GM12878 (cell line): ENCODE results near the gene CFDP1.

Experiments used
- CTCF ChIP-seq, 3 experiments: IDR thresholded peaks in 2 of 3; conservative IDR thresholded peaks in 1 of 3; 2 replicates each; pipeline ENCODE4 v1.5.1; 2011; ENCODE audit warnings: low read depth in 3 of 3, low read length in 3 of 3, mild to moderate bottlenecking in 3 of 3, control low read depth in 2 of 3, moderate library complexity in 2 of 3, inconsistent platforms in 1 of 3, mixed read lengths in 1 of 3; ENCODE audit not compliant: control insufficient read depth in 2 of 3, insufficient read depth in 1 of 3; ENCODE audit errors: extremely low read depth in 1 of 3
- EZH2 ChIP-seq: IDR thresholded peaks from 2 replicates; pipeline ENCODE4 v1.6.1; 2012; ENCODE audit warnings: low read depth, mild to moderate bottlenecking, control low read depth, inconsistent platforms, low read length, borderline replicate concordance; ENCODE audit not compliant: control insufficient read depth
- HDGF ChIP-seq: fragments of 450-650 bp; IDR thresholded peaks from 2 replicates; pipeline ENCODE4 v1.6.1; 2016; ENCODE audit warnings: antibody characterized with exemption
- MEF2A ChIP-seq: IDR thresholded peaks from 2 replicates; pipeline ENCODE4 v1.6.1; 2011; ENCODE audit warnings: low read depth, mild to moderate bottlenecking, low read length, moderate library complexity; ENCODE audit not compliant: insufficient read depth
- RBBP5 ChIP-seq: fragments of 200-600 bp; sonication (generic); conservative IDR thresholded peaks from 2 replicates; pipeline ENCODE4 v1.6.1; 2016
- SP1 ChIP-seq: IDR thresholded peaks from one replicate; pipeline ENCODE4 v1.6.1; 2011; ENCODE audit warnings: low read depth, low read length

- no peak for TF ChIP-seq HDGF
- TF ChIP-seq EZH2: no peak
- no peak for TF ChIP-seq SP1
- no peak for TF ChIP-seq RBBP5
- TF ChIP-seq MEF2A: no peak
- no peak for TF ChIP-seq CTCF (IDR thresholded peaks at IDR 0.05 in 2 of 3, conservative IDR thresholded peaks at IDR 0.05 in 1 of 3; ENCODE audit: control insufficient read depth in 2 of 3, extremely low read depth in 1 of 3, insufficient read depth in 1 of 3, low read depth in 3 of 3, low read length in 3 of 3)
These were observed 139.5 kb downstream of the CFDP1 start for GRCh38 chr16:75293772-75294171.
